HG03460 (cell line): Measurements from ENCODE around the gene SBF1.

Source experiments
- ATAC-seq: cut with Tn5 transposase; IDR thresholded peaks from one replicate; pipeline ENCODE4 v1.9.1; 2021; ENCODE audit not compliant: unreplicated experiment

SBF1 gene

DNA sequence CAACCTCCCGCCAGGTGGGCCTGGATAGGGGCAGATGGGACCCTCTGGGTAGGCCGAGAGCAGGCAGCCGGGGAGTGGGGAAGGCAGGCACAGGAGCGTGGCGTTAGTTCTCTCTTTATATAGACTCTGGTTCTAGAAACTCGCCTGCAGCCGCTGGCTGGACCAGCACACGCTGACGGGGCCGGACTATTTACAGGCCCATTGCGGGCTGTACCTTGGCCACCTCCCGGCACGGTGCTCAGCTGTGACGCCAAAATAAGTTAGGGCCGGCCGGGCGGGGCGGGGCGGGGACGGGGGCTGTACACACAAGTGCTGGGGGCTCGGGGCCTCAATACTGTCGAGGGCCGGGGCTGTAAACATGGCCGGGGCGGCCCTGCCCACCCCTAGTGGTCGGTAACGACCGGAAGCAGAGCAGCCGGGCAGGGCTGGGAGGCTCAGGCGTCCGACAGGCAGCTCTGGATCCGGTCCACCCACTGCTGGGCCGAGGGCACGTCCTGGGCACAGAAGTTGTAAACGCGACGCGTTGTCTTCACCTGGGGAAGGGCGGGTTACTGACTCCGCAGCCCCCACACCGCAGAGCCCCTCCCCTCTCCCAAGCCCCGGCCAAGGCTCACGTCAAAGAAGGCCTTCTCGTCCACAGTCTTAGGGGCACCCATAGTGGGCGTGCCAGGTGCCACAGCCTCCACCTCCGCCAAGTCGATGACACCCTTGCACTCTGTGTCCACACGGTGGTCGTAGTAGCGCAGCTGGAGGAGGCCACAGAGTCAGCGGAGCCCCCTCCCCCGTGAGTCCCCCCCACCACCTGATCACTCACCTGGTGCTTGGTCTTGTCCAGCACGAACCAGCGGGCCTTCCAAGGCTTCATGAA is 27.9 kb downstream of the SBF1 start:
- ATAC-seq: no peak

DNA sequence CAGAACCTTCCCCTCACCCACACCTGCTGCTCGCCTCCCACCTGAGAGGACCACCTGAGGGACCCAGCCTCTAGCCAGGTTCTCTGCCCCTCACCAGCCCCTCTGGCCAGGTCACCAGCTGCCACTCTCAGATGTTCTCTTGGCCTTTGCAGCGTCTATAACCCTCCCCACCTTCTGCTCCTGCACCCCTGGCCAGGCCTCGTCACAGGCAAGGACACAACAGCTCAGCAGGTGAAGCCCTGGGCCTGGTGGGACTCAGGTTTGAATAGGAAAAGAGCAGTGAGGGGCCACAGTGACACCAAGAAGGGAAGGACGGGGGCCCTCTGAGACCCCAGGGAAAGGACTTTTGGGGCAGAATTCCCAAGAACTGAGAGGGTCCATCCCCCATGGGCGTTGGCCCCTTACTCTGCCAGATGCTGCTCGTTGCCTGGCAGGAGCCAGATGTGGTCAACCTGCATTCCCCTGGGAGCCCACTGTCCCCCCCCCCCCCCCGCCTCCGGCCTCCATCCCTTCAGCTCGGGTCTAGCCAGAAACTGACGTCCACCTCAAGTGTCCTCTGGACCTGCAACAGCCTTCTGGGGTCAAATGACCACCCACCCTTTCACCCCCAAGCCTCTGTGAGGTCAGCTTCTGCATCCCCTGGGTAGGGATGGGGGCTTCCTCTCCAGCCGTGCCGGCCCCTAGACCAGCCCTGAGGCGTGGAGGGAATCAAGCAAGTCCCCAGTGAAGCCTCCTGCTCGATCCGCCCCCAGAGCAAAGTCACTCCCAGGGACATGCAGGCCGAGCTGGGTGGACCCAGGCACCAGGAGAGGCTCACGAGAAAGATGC is 28.7 kb downstream of the SBF1 start:
- no peak for ATAC-seq

DNA sequence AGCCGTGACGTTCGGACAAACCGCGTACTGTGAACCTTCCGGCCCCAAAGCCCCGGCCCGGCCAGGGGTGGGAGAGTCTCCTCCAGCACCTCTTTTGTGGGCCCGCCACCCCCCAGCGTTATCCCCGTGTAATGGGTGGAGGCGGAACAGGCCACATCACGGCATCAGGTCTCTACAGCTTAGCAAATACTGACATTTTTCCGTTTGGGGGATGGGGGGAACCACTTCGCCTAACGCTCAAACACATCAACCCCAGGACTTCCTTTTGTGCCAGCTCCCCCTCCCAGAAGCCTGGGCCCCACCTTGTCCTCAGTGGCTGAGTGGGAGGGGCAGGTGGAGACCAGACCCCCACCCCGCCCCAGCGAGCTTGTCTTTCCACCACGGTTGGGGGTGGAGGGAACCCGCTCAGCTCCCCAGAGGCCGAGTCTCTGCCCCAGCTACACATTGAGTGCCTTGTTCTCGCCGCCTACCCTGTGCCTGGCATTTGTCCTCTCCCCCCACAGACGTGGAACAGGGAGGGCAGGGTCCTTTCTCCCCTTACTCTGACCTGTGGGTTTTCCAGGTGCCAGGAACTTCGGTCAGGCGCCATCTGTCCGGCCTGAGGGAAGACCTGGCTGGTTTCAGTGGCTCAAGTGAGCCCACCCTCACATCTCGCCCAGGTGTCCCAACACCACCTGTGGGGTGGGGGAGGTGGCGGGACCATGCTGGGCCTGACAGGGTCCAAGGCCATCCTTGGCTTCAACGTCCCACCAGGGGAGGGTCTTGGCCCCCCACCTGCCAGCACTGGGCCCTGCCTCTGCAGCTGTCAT is 29.6 kb downstream of the SBF1 start:
- ATAC-seq: no peak

DNA sequence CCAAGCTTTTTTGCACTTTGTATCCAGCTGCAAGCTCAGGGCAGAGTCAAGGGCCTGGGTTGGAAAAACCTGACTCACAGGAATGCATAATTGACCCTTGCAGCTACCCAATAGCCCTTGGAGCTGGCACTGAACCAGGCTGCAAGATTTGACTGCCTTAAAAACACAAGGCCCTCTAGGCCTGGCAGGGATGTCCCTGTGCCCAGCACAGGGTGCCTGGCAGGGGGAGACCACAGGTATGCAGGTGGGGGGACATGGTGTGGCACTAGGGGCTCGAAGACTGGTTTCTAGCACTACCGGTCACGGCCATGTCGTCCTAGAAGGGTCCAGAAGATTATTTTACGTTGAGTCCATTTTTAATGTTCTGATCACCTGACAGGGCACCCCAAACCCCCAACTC is 30.2 kb downstream of the SBF1 start:
- no peak for ATAC-seq

DNA sequence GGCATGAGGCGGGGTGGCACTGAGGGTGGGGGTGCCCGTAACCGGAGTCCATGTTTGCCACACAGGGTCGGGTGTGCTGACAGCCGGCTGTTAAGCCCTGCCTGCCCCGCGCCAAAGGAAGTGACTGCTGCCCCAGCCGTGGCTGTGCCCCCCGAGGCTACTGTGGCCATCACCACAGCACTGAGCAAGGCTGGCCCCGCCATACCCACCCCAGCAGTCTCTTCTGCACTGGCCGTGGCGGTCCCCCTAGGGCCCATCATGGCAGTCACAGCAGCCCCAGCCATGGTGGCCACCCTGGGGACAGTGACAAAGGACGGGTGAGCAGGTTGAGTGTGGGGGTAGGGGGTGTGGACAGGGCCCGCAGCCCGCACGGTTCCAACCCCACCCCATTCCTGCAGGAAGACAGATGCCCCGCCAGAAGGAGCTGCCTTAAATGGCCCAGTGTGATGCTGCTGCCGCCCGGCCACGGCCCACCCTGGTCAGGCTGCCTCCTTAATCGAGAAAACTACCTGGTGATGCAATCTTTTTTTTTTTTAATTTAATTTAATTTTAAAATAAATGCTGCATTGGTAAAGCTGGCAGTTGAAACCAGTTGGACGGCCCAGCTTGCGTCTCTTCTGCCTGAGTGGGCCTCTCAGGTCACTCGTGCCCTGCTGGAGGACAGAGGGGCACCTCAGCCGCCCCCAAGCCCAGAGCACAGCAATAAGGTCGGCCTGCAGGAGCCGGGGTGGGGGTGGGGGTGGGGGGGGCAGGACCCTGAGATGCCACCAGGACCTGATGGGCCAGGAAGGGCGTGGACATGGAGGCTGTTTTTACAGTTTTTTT is 30.8 kb downstream of the SBF1 start:
- no peak for ATAC-seq

DNA sequence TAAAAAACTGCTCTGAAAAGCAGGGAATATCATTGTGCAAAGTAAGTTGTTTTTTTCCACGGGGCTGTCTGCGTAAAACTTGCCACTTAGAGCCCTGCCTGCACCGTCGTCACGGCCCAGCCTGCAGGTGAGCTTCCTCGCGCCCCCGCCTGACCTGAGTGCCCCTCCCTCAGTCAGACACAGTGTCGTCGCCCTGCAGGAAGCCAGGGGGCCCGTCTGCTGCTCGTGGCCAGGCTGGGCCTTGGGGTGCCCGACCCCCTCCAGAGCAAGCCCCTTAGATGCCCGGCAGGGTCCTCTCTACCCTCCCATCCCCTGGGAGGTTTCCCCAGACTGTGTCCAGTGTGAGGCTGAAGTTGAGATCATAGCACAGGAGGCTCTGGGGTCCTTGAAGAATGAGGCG is 31.6 kb downstream of the SBF1 start:
- no peak for ATAC-seq

DNA sequence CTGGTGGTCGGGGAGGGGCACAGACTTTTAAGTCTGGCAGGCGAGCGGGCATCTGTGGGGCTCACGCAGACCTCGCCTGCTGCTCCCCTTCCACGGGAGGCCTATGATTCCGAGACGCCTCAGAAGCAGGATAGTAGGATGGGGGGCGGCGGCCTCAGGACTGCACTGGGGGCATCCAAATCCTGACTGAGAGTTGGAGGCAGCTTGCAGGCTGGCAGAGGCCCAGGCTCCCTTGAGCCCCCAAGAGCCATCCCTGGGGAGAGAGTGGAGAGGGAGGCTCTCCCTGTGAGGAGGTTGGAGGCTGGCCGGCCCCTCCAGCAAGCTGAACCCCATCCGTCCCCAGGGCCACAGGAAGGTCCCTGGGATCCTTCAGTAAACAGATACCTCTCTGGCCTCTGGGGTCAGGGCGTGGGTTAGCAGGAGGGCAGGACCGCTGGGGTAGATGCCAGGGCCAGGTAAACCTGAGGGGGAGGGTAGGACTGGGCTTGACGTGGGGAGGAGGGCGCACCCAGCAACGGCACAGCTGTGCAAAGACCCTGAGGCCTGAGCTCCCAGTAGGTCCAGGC is 33.3 kb downstream of the SBF1 start:
- ATAC-seq: no peak

DNA sequence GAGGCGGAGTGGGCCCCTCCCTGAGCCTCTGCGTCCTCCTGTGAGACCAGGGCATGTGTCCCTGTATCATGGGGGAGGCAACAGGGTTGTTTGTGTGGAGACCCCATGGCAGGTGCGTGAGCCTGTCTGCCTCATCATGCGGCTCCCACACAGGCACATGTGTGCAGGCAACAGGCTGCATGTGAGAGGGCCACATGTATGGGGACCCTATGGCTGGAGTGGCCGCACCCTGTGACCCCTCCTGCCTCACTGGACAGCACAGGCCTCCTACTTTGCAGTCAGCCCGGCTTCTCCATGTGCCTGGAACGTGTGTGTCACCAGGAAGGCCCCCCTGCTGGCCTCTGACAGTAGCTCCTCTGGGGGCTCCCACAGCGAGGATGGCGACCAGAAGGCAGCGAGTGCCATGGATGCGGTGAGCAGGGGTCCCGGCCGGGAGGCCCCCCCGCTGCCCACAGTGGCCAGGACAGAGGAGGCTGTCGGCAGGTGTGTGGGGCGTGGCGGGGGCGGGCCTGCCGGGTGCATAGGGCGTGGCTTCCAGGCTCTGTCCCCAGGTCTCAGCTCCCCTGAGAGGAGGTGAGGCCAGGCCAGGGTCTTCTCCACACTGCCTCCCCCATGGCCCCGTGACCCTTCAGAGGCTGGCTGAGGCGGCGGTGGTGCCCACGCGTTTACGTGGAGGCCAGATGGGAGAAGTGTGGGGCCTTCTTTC is 34.1 kb downstream of the SBF1 start:
- ATAC-seq: no peak

DNA sequence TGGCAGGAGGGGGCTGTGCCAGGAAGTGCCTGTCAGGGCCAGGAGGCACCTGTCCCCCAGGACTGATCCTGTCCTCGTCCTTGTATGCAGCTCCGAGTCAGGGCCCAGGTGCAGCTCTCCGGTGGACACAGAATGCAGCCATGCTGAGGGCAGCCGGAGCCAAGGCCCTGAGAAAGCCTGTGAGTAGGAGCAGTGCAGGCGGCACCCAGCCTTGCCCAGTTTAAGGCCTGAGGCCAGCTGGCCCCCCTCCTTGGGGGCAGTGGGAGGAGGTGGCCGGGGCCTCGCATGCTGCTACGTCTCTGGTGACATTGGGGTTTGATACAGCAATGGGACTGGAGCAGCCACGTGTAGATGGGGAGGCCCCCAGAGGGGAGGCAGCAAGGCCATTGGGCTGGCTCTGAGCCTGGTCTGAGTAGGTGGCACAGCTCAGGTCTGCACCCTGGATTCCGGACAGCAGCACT is 34.9 kb downstream of the SBF1 start:
- no peak for ATAC-seq

DNA sequence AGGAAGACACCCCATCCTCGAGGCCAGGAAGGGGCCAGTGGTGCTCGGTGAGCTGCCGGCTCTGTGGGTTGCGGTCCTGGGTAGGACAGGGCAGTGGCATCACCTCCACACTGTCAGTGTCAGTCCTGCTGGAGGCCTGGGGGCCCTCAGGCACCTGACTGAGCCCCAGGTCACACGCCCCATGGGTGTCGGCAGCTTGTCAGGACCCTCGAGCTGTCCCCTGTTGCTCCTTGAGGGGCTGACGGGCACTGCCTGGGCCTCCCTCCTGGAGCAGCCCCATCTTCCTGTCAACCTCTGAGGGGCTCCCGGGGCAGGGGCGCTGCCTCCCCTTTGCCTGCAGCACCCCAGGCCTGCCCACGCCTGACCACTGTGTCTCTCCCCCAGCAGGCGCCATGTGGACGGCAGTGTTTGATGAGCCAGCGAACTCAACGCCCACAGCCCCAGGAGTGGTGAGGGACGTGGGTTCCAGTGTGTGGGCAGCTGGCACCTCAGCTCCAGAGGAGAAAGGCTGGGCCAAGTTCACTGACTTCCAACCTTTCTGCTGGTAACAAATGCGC is 35.4 kb downstream of the SBF1 start:
- no peak for ATAC-seq

DNA sequence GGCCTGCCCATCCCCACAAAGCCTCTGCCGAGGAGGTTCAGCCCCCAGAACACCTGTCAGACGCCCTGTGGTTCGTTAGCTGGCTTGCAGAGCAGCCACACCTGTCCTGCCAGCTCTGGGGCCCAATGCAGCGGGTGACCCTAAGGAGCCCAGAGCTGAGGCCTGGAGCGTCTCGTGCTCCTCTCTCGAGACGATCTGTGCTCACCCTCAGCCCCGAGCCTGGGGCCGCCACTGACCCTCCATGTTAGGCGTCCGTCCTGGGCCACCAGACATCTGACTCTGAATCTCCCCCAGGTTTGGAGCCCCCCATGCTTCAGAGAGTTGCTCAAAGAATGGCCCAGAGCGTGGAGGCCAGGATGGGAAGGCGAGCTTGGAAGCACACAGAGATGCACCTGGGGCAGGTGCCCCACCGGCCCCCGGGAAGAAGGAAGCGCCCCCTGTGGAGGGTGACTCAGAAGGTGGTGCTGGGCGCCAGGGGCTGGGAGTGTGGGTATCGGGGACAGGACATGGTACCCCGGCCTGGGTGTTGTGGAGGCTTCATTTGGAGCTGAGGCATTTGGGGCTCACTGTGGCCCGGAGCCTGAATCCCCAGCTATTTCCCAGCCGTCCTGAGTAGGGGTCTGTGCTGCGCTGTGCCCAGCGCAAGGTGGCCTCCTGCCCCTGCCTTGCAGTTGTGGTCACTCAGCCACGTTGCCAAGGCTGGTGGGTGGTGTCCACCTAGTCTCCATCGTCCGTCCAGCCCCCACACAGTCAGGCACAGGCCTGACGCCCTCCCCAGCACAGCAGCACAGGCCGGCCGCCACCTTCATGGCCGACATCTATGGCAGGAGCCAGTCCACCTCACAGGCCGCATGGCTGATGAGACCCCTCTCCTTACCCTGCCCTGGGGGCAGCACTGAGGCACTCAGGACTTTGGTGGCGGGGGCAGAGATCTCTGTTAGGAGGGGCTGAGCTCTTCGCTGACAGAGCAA is 36.2 kb downstream of the SBF1 start:
- no peak for ATAC-seq

DNA sequence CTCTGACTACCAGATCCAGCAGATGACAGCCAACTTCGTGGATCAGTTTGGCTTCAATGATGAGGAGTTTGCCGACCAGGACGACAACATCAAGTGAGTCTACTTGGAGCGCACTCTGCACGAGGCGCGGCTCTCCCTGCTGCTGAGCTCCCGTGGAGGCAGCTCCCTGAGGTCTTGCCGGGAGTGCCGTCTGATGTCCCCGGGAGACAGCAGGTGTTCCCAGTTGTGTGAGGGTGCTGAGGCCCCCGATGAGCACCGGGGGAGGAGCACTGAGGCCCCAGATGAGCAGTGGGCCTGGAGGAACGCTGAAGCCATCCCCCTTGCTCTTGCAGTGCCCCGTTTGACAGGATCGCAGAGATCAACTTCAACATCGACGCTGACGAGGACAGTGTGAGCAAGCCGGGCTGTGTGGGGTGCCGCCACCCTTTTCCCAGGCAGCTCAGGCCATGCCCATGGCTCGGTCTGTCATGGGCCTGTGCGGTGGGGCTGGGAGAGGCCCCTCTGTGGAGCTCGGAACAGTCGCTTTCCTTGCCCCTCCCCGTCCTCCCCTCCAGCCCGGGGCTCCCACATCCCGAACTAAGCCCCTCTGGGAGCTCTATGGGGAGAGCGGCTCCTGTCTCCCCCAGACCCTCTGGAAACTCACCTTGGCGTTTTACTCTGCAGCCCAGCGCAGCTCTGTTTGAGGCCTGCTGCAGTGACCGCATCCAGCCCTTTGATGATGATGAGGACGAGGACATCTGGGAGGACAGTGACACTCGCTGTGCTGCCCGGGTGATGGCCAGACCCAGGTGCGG is 37.1 kb downstream of the SBF1 start:
- ATAC-seq: no peak

DNA sequence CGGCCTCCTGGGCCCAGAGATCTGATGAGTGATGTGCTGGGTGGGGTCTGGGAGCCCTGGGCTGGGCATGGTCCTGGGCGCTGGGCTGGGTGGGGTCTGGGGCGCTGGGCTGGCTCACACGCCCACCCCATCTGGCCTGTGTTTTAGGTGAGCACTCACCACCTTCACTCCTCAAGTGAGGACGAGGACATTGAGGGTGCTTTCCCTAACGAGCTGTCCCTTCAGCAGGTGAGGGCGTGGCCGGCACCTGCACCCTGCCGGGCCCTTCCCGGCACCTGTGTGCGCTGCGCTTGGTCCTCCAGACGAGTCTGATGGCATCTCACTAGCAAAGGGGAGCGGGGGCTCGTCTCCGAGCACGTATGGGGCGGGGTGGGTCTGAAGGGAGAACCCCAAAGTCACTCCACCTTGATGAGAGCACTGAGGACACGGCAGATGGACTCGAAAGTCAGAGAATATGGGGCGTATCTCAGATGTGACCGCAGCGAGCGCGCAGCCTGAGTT is 37.9 kb downstream of the SBF1 start:
- ATAC-seq: no peak

DNA sequence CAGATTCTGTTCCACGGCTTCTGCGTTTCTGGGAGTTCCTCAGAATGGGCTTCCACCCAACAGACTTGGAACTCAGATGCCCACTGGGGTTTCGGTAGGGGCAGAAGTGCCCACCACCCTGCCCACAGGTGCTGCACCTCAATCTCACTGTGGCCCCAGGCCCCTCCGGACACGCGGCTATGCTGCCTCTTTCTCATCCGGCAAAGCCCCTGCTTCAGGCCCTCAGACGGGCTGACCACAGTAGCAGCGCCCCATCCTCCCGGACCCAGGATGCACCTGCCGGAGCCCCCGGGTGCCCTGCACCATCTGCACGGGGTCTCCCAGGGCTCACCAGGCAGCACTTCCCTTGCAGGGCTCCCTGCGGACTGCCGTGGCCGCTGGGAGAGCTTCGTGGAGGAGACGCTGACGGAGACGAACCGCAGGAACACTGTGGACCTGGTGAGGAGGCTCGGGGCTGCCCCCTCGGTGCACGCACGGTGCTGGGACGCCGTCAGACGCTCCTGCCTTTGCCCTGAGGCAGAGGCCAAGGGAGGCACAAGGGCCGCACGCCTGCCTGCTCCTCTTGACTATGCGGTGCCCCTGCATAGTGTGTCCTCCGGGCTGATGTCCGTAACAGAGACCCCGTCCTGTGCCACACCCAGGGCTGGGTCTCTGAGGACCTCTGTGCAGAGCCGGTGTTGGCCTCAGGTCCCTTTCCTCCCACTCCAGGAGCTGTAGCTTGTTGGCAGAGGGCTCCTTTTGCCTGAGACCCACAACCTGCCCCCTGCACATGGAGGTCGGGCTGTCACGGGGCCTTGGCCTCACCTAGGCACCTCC is 38.6 kb downstream of the SBF1 start:
- no peak for ATAC-seq

DNA sequence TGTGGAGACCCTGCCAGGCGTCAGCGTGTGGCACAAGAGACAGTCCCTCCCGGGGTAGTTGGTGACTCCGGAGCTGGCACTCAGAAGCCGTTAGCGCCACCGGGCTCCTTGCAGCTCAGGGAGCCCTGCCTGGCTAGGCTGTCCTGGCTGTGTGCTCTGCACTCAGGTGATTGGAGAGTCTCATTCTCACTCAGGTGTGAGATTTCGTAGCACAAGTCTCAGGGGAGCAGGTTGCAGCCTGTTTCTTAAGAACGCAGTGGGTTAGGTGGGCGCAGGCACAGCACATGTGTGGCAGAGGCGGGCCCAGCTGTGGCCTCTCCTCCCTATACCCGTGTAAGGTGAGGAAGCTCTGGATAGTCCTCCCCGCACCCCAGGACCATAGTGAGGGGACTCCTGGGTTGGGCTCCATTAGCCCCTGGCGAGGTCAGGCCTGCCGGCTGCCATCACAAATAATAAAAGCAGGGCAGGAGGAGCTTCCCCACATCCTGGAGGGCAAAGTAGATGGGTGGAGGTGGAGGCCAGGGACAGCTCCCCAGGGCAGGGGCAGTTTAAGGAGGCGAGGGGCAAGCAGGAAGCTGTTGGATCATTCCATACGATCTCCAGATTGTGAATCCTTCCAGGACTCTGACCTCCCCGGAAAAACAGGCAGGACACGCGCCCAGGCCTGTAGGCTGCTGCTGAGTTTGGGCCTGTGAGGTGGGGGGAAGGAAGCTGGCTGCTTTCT is 39.4 kb downstream of the SBF1 start:
- ATAC-seq: no peak

DNA sequence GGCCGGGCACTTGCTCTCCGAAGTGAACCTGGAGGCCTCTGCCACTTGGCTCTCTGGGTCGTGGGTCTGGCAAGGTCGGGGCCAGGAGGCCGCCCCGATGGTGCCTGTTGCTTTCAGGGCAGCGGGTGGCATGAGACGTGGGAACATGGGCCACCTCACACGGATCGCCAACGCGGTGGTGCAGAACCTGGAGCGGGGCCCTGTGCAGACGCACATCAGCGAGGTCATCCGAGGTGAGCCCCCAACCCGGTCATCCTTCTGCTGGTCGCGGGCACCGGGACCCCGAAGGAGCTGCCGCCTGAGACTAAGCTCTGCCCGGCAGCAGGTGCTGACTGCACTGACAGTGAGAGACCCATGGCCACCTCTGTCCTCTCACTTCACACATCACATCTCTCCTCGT is 40.0 kb downstream of the SBF1 start:
- ATAC-seq: no peak
